CD14-positive monocyte (primary cell): ENCODE results near the gene MTMR10. TPM values are rescaled to one million over a fixed set of nuclear protein-coding genes. Genes with fewer than 3 reads are reported as not detected.

Source experiments
- DNase-seq, 3 donors: peaks; one replicate each; pipeline ENCODE4 v3.0.0-alpha.2; 2011 to 2022
- H2AFZ ChIP-seq: 2 replicates; pipeline ENCODE4 v1.6.0; 2012; ENCODE audit warnings: mild to moderate bottlenecking, low read depth, low read length, inconsistent platforms; ENCODE audit not compliant: insufficient read depth, poor library complexity, severe bottlenecking
- H3K27ac ChIP-seq, 2 donors: 1 replicate in 1 of 2; 2 replicates in 1 of 2; pipeline ENCODE4 v1.5.1; 2012 to 2013; ENCODE audit warnings: low read length in 2 of 2, control low read depth in 1 of 2, inconsistent platforms in 1 of 2, low read depth in 1 of 2, mild to moderate bottlenecking in 1 of 2
- H3K27me3 ChIP-seq, 2 donors: one replicate each; pipeline versions ENCODE4 v1.6.0 to v1.6.1; 2011 to 2013; ENCODE audit warnings: low read length in 2 of 2; ENCODE audit not compliant: control insufficient read depth in 2 of 2, insufficient read depth in 2 of 2
- H3K36me3 ChIP-seq, 2 donors: replicated peaks in 1 of 2; 1 replicate in 1 of 2; 2 replicates in 1 of 2; pipeline versions ENCODE4 v1.5.1 to v1.6.1; 2012 to 2013; ENCODE audit warnings: low read length in 2 of 2, control low read depth in 1 of 2, inconsistent platforms in 1 of 2, mild to moderate bottlenecking in 1 of 2; ENCODE audit not compliant: insufficient read depth in 2 of 2, control insufficient read depth in 1 of 2
- H3K4me1 ChIP-seq, 2 donors: 1 replicate in 1 of 2; 2 replicates in 1 of 2; pipeline versions ENCODE4 v1.5.1 to v1.6.1; 2012 to 2013; ENCODE audit warnings: low read length in 2 of 2, control low read depth in 1 of 2, inconsistent platforms in 1 of 2, mild to moderate bottlenecking in 1 of 2, moderate library complexity in 1 of 2; ENCODE audit not compliant: insufficient read depth in 2 of 2, control insufficient read depth in 1 of 2
- H3K4me2 ChIP-seq: replicated peaks from 2 replicates; pipeline ENCODE3; 2012; ENCODE audit warnings: low read length, moderate library complexity, mild to moderate bottlenecking; ENCODE audit not compliant: poor library complexity, severe bottlenecking; ENCODE audit errors: extremely low read depth
- H3K4me3 ChIP-seq, 3 experiments: fragments of 200-600 bp in 1 of 3; sonication (generic) in 1 of 3; replicated peaks in 1 of 3; 1 replicate in 2 of 3; 2 replicates in 1 of 3; pipeline ENCODE4 v1.5.1; 2011 to 2013; ENCODE audit warnings: low read length in 3 of 3, mild to moderate bottlenecking in 3 of 3, control low read depth in 2 of 3, low read depth in 2 of 3, inconsistent platforms in 1 of 3, moderate library complexity in 1 of 3
- H3K79me2 ChIP-seq: 2 replicates; pipeline ENCODE4 v1.6.0; 2012; ENCODE audit warnings: mild to moderate bottlenecking, control low read depth, inconsistent platforms, low read length, moderate library complexity; ENCODE audit not compliant: insufficient read depth
- H3K9ac ChIP-seq: 2 replicates; pipeline ENCODE4 v1.6.0; 2017; ENCODE audit warnings: low read length, mild to moderate bottlenecking; ENCODE audit not compliant: insufficient read depth, poor library complexity, severe bottlenecking
- H3K9me3 ChIP-seq, 2 donors: replicated peaks in 1 of 2; 1 replicate in 1 of 2; 2 replicates in 1 of 2; pipeline versions ENCODE4 v1.5.1 to v1.6.1; 2012 to 2013; ENCODE audit warnings: low read length in 2 of 2, control low read depth in 1 of 2; ENCODE audit not compliant: control insufficient read depth in 1 of 2, insufficient read depth in 1 of 2
- H4K20me1 ChIP-seq: 2 replicates; pipeline ENCODE4 v1.6.0; 2012; ENCODE audit warnings: mild to moderate bottlenecking, low read length, control low read depth, moderate library complexity; ENCODE audit not compliant: insufficient read depth
- H3K27ac Mint-ChIP-seq, 7 donors: one replicate each; pipeline ENCODE4 v1.8.0; 2020; ENCODE audit warnings: mild to moderate bottlenecking in 7 of 7, mixed read lengths in 7 of 7, moderate library complexity in 6 of 7, inconsistent platforms in 2 of 7
- H3K27me3 Mint-ChIP-seq, 3 donors: one replicate each; pipeline ENCODE4 v1.8.0; 2021 to 2022; ENCODE audit warnings: low read depth in 3 of 3, mild to moderate bottlenecking in 3 of 3, mixed read lengths in 3 of 3, moderate library complexity in 3 of 3, inconsistent platforms in 1 of 3
- H3K36me3 Mint-ChIP-seq, 2 donors: one replicate each; pipeline ENCODE4 v1.8.0; 2020; ENCODE audit warnings: mixed read lengths in 2 of 2, inconsistent platforms in 1 of 2, mild to moderate bottlenecking in 1 of 2
- H3K4me1 Mint-ChIP-seq: one replicate; pipeline ENCODE4 v1.8.0; 2020; ENCODE audit warnings: mild to moderate bottlenecking, mixed read lengths
- H3K4me3 Mint-ChIP-seq, 2 donors: one replicate each; pipeline ENCODE4 v1.8.0; 2020; ENCODE audit warnings: mild to moderate bottlenecking in 2 of 2, mixed read lengths in 2 of 2, moderate library complexity in 1 of 2
- H3K9me3 Mint-ChIP-seq, 7 donors: one replicate each; pipeline ENCODE4 v1.8.0; 2020 to 2022; ENCODE audit warnings: mixed read lengths in 7 of 7, mild to moderate bottlenecking in 6 of 7, moderate library complexity in 6 of 7, inconsistent platforms in 2 of 7
- WGBS: methylation state at CpG from one replicate; pipeline ENCODE4 v1.1.5; 2013; ENCODE audit warnings: missing lambda C conversion rate; ENCODE audit not compliant: insufficient coverage; 5-methylcytosine and 5-hydroxymethylcytosine counted together
- intact Hi-C, 2 donors: fragments of 100-400 bp; cut with micrococcal nuclease; formaldehyde crosslinking; loops; one replicate each; pipeline versions ENCODE4 v1.15.0 to v1.15.1; 2023
- polyA plus RNA-seq, 3 donors: library from polyadenylated mRNA; depleted of rRNA in 1 of 3; unstranded in 2 of 3; stranded (reverse) in 1 of 3; fragments of 300-500 nt in 2 of 3; fragments of >200 nt in 1 of 3; fragmentation: Illumina TruSeq in 2 of 3; gene quantifications; 1 replicate in 2 of 3; 2 replicates in 1 of 3; pipeline ENCODE4 v1.2.3, GENCODE V29; 2012 to 2021
- TF ChIP-seq, protein P1 (sequence below): fragments of 200-600 bp; IDR thresholded peaks from one replicate; pipeline ENCODE4 v1.8.0; 2022; ENCODE audit warnings: antibody characterized with exemption, mild to moderate bottlenecking

MTMR10 gene
- polyA plus RNA-seq, 3 donors = 8.7 to 23.3 (median 15.9) TPM

GRCh38 chr15:30990036-30990435 is 1.4 kb downstream of the MTMR10 start:
- peak overlapping the region; percentile 99 for H3K9ac ChIP-seq
- peak overlapping the region; percentile 93 for H3K4me3 Mint-ChIP-seq
- peaks cover 26 to 34% of the 10 kb centered on the region in 2 donors for H3K36me3 ChIP-seq
- peaks cover 25 to 31% of the 10 kb centered on the region in 2 donors for H3K36me3 Mint-ChIP-seq
- H3K9me3 Mint-ChIP-seq = no peaks in the 10 kb centered on the region
- H2AFZ ChIP-seq = no peak overlapping the region
- peak overlapping the region; percentile 96 to 98 (median 97) for H3K27ac Mint-ChIP-seq
- DNase-seq = peak in 2 of 3 donors; percentile 9 to 25
- peak overlapping the region; percentile 87 to 100 (median 99) for H3K4me3 ChIP-seq
- peaks cover 53% of the 10 kb centered on the region for H4K20me1 ChIP-seq
- H3K4me1 ChIP-seq = peaks cover 25 to 39% of the 10 kb centered on the region in 2 donors
- WGBS = 60% methylated on average over 1 of the region's 2 CpGs
- intact Hi-C loops = loop anchor here in 1 of 2 donors (5.0 to 10.0 kb wide), 2 partner anchors 55 to 337 kb away; partner anchors contain the start of gene KLF13
- H3K4me2 ChIP-seq = peak overlapping the region; percentile 93
- peaks cover 60% of the 10 kb centered on the region for H3K79me2 ChIP-seq
- TF ChIP-seq, protein P1, sequence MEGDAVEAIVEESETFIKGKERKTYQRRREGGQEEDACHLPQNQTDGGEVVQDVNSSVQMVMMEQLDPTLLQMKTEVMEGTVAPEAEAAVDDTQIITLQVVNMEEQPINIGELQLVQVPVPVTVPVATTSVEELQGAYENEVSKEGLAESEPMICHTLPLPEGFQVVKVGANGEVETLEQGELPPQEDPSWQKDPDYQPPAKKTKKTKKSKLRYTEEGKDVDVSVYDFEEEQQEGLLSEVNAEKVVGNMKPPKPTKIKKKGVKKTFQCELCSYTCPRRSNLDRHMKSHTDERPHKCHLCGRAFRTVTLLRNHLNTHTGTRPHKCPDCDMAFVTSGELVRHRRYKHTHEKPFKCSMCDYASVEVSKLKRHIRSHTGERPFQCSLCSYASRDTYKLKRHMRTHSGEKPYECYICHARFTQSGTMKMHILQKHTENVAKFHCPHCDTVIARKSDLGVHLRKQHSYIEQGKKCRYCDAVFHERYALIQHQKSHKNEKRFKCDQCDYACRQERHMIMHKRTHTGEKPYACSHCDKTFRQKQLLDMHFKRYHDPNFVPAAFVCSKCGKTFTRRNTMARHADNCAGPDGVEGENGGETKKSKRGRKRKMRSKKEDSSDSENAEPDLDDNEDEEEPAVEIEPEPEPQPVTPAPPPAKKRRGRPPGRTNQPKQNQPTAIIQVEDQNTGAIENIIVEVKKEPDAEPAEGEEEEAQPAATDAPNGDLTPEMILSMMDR = no peak
- peaks cover 0 to 5% (median 1%) of the 10 kb centered on the region in 3 donors for H3K27me3 Mint-ChIP-seq
- peak overlapping the region in 1 of 2 donors; percentile 98 for H3K27ac ChIP-seq
- peaks cover 34% of the 10 kb centered on the region for H3K4me1 Mint-ChIP-seq
- no peaks in the 10 kb centered on the region for H3K9me3 ChIP-seq
- no peaks in the 10 kb centered on the region for H3K27me3 ChIP-seq

- Histone ChIP-seq H4K20me1 (peaks cover 99% of the 10 kb centered on the region), H3K4me2 (no peak overlapping the region), H3K79me2 (peaks cover 97% of the 10 kb centered on the region), H3K9me3 (no peaks in the 10 kb centered on the region), H3K36me3 (peaks cover 57 to 72% of the 10 kb centered on the region in 2 donors), H3K4me1 (peaks cover 34 to 49% of the 10 kb centered on the region in 2 donors), H3K27ac (peak overlapping the region in 1 of 2 donors; percentile 46), H2AFZ (no peak overlapping the region), H3K9ac (no peak overlapping the region), H3K27me3 (no peaks in the 10 kb centered on the region), H3K4me3 (no peak overlapping the region)
- peaks cover 60 to 75% of the 10 kb centered on the region in 2 donors for H3K36me3 Mint-ChIP-seq
- DNase-seq = no peak
- peaks cover 0 to 2% (median 0%) of the 10 kb centered on the region in 7 donors for H3K9me3 Mint-ChIP-seq
- TF ChIP-seq, protein P1 = no peak
- peaks cover 57% of the 10 kb centered on the region for H3K4me1 Mint-ChIP-seq
- intact Hi-C loops = no loop called here
- H3K27ac Mint-ChIP-seq = peak overlapping the region in 6 of 7 donors; percentile 14 to 66 (median 32)
- peaks cover 0 to 2% (median 0%) of the 10 kb centered on the region in 3 donors for H3K27me3 Mint-ChIP-seq
- no peak overlapping the region for H3K4me3 Mint-ChIP-seq
- 48% methylated on average over 3 of the region's 3 CpGs for WGBS
Measured at GRCh38 chr15:30985081-30985531, 6.3 kb downstream of the MTMR10 start.
